GM19025 (cell line): ENCODE data around the gene BAMBI.

Experiments used
- ATAC-seq: cut with Tn5 transposase; IDR thresholded peaks from one replicate; pipeline ENCODE4 v1.9.1; 2021; ENCODE audit warnings: mild to moderate bottlenecking, low read depth, moderate library complexity; ENCODE audit not compliant: unreplicated experiment

Gene BAMBI

DNA sequence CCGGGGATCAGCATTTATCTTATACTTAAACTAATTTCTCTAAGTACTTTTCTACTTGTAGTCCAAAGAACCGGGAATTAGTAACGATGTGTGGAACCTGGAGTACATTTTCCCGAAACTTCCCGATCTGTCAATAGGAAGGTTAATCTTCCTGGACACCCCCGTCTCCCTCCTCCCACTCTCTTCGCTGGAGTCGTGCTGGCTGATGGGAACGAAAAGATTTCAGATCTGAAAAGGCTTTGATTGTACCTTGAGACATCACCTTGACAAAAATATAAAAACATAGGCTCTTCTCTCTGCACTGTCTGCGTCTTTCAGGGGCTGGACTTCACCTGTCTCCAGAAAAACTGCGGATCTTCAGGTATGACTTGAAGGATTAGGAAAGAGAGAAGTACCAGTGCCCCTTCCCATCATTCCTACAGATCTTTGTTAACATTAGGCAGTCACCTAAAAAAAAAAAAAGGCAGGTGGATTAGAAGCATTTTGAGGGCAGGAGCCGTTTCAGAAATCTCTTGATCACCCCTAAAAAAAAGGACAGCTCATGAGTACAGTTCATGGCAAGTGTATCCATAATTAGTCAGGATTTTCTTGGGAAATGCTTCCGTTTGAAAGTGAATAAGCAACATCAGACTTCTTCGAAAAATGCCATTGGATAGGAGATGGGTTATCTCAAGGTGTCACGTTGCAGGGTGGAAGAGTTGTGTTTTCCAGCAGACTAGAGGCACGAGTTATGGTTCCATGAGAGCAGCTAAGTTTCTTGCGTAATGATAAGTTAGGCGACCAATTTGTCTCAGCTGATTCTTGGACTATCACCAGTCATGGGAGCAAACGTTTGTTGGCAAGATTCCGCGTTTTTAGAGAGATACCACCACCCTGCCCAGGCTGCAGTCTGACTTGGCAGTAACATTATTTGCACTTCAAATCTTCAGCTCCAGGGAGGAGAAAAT, 7.8 kb upstream of the BAMBI start:
- no peak for ATAC-seq

DNA sequence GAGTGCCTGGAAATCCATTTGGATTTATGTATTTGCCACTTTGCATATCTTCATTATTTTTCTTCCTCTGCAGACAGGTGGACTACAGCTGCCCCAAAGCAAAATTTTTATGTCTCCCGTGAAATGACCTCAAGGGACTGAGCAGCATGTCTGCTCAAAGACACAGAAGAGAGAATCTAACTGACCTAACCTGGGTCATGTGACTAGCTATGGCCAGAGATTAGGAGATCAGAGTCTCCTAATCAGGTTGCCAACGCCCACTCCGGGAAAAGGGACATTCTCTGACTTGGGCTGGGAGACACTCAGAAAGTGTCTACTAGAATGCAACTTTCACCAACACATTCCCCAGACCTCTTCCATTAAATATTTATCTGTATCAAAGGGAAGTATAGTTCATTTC, 2.5 kb upstream of the BAMBI start:
- ATAC-seq, result no peak

- ATAC-seq, result no peak
Observed at GRCh38 chr10:28676326-28676967, 874 bp upstream of the BAMBI start.

GRCh38 chr10:28677888-28678686, 766 bp downstream of the BAMBI start:
- ATAC-seq, result peak; percentile 4

- no peak for ATAC-seq
Observed at GRCh38 chr10:28678687-28679457, 1.6 kb downstream of the BAMBI start.

DNA sequence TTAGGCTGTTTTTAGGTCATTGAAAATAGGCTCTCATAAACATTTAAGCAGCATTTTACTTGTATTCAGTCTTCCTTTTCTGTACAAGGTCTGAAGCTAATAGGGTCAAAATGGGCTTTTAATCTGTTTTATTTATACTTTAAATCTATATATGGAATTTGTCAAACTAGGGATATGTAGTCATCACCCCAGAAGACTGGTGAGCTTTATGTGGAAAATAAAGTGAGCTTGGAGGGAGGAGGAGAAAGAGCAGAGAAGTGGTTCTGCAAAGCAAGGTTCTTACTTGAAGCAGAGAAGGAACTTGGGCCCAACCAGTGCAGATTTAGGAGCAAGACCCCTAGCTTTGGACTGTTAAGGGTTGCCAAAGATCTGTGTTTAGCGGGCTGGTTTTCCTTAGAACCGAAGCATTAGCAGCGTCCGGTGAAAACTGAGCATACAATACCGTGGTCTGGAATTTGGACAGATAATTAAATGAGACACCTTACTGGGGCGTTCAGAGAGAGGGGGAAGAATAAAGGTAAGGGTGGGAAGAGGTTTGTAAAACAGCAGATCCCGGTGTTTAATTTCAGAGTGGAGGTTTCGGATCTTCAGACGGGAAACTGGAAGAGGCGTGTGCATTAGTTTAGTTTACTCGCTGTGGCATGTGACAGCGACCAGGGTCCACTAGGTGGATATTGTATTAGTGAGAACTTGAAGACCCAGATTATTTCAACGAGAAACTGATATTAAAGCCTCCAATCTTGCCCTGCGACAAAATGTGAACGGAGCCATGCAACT, 2.4 kb downstream of the BAMBI start:
- no peak for ATAC-seq

DNA sequence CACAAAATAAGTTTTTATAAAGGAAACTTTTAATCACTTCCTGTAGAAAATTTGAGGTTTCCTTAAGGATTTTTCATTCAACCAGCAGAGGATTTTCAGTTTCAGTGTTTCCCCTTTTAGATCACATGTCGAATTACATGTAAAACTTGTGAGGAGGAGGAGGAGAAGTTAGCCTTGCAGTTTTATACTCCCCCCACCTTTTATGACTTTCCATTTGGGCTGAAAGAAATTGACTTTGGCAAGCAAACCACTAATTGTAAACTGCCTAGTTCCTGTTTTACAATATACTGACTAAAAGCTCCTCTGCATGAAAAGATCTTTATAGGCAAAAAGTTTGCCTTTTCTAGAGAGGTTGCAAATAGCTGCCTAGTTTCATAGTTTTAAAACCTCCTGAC, 3.0 kb downstream of the BAMBI start:
- no peak for ATAC-seq

- ATAC-seq, result no peak
Observed at GRCh38 chr10:28681291-28681763, 4.0 kb downstream of the BAMBI start.

GRCh38 chr10:28681928-28682750, 4.8 kb downstream of the BAMBI start:
- no peak for ATAC-seq

GRCh38 chr10:28684157-28684985, 7.0 kb downstream of the BAMBI start:
- ATAC-seq, result no peak

DNA sequence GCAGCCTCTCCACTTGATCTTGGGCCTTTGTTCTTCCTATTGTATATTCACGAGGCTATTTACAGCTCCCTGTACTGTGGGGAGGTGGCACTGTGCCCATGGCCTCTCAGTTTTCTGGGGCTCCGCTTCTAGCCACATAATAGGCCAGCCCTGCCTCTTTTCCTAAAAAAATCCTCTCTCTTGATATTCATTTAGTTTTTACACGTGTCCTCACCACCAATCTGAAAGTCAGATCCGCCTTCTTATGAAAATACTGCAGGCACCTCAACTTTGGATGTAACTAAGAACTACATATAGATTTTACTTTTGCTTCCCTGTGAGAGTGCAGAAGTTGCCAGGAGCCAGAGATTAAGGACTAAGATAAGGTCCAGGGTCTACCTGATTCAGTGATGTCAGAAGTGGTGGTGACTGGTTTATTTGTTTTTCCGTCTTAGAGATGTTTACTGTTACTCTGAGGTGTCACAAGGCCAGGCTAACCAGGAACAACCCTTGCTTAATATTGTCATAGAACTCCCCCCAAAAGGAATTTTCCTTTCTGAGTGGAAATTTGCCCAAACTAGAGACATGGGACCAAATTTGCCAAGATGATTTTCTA, 7.8 kb downstream of the BAMBI start:
- ATAC-seq, result no peak

DNA sequence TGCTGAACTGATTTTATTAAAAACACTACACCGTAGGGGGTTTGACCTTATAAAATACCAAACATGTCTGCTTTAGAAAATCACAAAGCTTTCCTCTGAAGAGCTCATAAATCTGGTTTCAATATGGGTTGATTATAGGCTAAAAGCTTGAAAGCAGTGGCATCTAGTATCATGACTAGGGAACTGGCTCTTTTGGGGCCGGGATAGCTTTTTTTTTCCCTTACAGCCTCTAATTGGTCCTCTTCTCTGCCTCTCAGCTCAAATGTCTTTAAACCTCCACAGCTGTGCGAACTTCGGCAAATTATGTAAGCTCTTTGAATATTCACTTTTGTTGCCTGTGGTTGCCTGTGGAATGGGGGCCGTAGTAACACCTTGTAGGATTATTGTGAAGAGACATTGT, 8.4 kb downstream of the BAMBI start:
- no peak for ATAC-seq

GRCh38 chr10:28686835-28687682, 9.7 kb downstream of the BAMBI start:
- no peak for ATAC-seq

DNA sequence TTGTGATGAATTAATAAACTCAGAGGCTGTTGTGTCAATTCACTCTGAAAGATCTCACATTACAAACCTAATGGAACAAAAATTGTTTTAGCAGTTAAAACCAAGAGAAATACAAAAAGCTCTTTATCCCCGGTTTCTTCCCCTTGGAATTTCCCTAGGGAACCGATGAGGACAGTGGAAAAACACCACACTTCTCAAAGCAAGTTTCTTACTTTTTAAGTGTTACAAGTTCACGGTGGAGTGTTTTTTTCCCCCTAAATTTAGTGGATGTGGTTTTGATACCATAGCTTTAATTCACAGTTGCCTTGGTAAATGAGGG, 10.3 kb downstream of the BAMBI start:
- ATAC-seq, result no peak

DNA sequence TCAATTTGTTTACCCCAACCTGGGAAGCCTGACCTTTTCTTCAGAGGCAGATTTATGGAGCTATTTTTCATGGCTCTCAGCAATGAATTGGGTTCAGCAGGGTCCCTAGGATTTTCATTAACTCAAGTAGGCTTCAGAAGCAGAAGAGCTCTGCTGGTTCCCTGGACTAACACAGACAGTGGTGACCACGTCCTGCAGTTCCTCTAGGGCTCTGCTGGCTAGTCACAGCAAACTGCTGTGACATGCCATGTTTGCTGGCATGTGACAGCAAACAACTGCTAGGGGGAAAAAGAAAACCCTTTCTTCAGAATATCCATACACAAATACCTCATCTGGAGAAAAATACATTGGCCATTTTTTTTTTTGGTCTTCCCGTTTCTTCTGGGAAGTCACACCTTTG, 13.2 kb downstream of the BAMBI start:
- no peak for ATAC-seq

- no peak for ATAC-seq
Observed at GRCh38 chr10:28691187-28691694, 13.9 kb downstream of the BAMBI start.
